ENCODE measurements around the gene PCDHAC1.

The PCDHAC1 gene

DNA sequence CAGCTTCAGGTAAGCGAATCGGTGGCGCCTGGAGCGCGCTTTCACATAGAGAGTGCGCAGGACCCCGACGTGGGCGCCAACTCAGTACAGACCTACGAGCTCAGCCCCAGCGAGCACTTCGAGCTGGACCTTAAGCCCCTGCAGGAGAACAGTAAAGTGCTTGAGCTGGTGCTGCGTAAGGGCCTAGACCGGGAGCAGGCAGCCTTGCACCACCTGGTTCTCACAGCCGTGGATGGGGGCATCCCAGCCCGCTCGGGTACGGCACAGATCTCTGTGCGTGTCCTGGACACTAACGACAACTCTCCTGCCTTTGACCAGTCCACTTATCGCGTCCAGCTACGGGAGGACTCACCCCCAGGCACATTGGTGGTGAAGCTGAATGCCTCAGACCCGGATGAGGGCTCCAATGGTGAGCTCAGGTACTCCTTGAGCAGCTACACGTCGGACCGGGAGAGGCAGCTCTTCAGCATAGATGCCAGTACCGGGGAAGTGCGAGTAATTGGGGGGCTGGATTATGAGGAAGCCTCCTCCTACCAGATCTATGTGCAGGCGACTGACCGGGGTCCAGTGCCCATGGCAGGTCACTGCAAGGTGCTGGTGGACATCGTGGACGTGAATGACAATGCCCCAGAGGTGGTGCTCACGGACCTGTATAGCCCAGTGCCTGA lies 41.3 kb downstream of the PCDHAC1 start:
- H3K4me3 ChIP-seq (ENCODE audit: low read length), result no peak overlapping the region
- no peak for DNase-seq (ENCODE audit: low read depth)
- TF ChIP-seq, protein P1, sequence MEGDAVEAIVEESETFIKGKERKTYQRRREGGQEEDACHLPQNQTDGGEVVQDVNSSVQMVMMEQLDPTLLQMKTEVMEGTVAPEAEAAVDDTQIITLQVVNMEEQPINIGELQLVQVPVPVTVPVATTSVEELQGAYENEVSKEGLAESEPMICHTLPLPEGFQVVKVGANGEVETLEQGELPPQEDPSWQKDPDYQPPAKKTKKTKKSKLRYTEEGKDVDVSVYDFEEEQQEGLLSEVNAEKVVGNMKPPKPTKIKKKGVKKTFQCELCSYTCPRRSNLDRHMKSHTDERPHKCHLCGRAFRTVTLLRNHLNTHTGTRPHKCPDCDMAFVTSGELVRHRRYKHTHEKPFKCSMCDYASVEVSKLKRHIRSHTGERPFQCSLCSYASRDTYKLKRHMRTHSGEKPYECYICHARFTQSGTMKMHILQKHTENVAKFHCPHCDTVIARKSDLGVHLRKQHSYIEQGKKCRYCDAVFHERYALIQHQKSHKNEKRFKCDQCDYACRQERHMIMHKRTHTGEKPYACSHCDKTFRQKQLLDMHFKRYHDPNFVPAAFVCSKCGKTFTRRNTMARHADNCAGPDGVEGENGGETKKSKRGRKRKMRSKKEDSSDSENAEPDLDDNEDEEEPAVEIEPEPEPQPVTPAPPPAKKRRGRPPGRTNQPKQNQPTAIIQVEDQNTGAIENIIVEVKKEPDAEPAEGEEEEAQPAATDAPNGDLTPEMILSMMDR (conservative IDR thresholded peaks at IDR 0.05; ENCODE audit: low read length), result no peak

DNA sequence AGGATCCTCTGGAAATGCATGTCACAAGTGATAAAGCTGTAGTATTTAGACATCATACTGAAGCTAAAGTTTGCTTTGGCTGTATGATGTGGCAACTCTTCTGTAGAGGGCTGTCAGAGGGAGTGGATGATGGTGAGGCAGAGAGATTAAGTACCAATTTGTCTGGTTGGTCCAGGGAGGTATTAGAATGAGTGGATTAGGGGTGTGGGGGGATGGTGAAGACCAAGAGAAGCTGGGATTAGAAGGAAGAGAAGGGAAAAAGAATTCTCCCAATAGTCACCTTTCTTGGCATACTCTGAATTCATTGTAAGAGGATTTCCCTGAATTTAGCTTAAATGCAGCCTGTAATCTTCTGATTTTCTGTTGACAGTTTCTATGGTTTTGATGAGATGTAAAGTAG lies 43.8 kb downstream of the PCDHAC1 start:
- TF ChIP-seq, protein P1 (conservative IDR thresholded peaks at IDR 0.05; ENCODE audit: low read length), result no peak
- DNase-seq (ENCODE audit: low read depth), result no peak
- H3K4me3 ChIP-seq (ENCODE audit: low read length), result no peak overlapping the region

GRCh38 chr5:140973550-140973949 lies 47.5 kb downstream of the PCDHAC1 start:
- no peak overlapping the region for H3K4me3 ChIP-seq (ENCODE audit: low read length)
- TF ChIP-seq, protein P1 (conservative IDR thresholded peaks at IDR 0.05; ENCODE audit: low read length), result no peak
- no peak for DNase-seq (ENCODE audit: low read depth)

GRCh38 chr5:140977003-140977402 lies 50.9 kb downstream of the PCDHAC1 start:
- peak; percentile 56 for DNase-seq (ENCODE audit: low read depth)
- H3K4me3 ChIP-seq (ENCODE audit: low read length), result no peak overlapping the region
- TF ChIP-seq, protein P1 (conservative IDR thresholded peaks at IDR 0.05; ENCODE audit: low read length), result no peak

- TF ChIP-seq, protein P1 (conservative IDR thresholded peaks at IDR 0.05; ENCODE audit: low read length), result no peak
- no peak overlapping the region for H3K4me3 ChIP-seq (ENCODE audit: low read length)
- no peak for DNase-seq (ENCODE audit: low read depth)
These were observed 52.2 kb downstream of the PCDHAC1 start for GRCh38 chr5:140978260-140978659.

DNA sequence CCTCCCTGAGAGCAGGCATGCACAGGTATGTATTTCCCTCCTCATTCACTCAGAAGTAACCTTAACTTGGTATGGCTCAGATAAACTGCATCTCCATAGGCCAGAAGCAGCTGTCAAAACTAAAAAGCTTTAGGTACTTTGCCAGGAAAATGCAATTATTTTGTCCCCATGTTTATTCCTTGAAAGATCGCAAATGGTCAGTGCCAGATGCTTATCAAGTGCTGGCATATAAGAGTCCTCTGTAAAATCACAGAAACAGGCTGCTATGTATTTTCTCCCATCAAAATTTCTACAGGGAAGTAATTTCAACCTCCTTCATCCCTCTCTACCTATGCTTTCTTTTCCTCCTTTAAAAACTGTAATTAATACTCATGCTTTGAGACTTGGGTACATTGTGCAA lies 52.9 kb downstream of the PCDHAC1 start:
- H3K4me3 ChIP-seq (ENCODE audit: low read length), result no peak overlapping the region
- TF ChIP-seq, protein P1 (conservative IDR thresholded peaks at IDR 0.05; ENCODE audit: low read length), result no peak
- DNase-seq (ENCODE audit: low read depth), result no peak
